Inflammatory macrophage treated with lipopolysaccharide for 1 hour (primary cell): Measurements from ENCODE around the gene ENTPD8.
"Not testable (repeated sequence)": the region's sequence is repeated elsewhere in the genome, so short reads cannot be mapped to it uniquely, and the experiment has no call there.

Source experiments
- DNase-seq, 2 donors: peaks; one replicate each; pipeline ENCODE4 v3.0.0-alpha.2; 2020 to 2022

Gene ENTPD8

GRCh38 chr9:137390553-137391410 is 50.4 kb downstream of the ENTPD8 start:
- no peak for DNase-seq

- no peak for DNase-seq
Measured at GRCh38 chr9:137389428-137389746, 51.8 kb downstream of the ENTPD8 start.

GRCh38 chr9:137388589-137389427 is 52.3 kb downstream of the ENTPD8 start:
- DNase-seq, result no peak

- DNase-seq, result no peak
Measured at GRCh38 chr9:137387891-137388560, 53.1 kb downstream of the ENTPD8 start.

GRCh38 chr9:137387114-137387890 is 53.9 kb downstream of the ENTPD8 start:
- DNase-seq, result no peak

- not testable (repeated sequence) for DNase-seq
Measured at GRCh38 chr9:137386507-137387113, 54.5 kb downstream of the ENTPD8 start.

- no peak for DNase-seq
Measured at GRCh38 chr9:137385061-137385655, 56.0 kb downstream of the ENTPD8 start.
